ENCODE measurements around the gene TESK1.
"Not testable (repeated sequence)": the region's sequence is repeated elsewhere in the genome, so short reads cannot be mapped to it uniquely, and the experiment has no call there.

Gene TESK1

GRCh38 chr9:35583521-35583920 lies 21.5 kb upstream of the TESK1 start:
- not testable (repeated sequence) for DNase-seq

DNA sequence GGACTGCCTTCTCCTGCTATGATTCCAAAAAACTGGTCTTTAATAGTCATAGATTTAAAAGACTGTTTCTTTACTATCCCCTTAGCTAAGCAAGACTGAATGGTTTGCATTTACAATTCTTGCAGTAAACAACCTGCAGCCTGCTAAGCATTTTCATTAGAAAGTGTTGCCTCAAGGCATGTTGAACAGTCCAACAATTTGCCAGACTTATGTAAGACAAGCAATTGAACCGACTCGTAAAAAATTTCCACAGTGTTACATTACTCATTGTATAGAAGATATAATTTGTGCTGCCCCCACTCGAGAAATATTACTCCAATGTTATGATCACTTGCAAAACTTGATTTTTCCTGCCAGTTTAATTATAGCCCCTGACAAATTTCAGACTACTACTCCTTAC lies 20.4 kb upstream of the TESK1 start:
- DNase-seq: peak in 1 of 3 experiments; percentile 1

- not testable (repeated sequence) for DNase-seq
These were observed 16.6 kb upstream of the TESK1 start for GRCh38 chr9:35588506-35588905.

- DNase-seq: no peak
These were observed 11.5 kb upstream of the TESK1 start for GRCh38 chr9:35593581-35593980.

DNA sequence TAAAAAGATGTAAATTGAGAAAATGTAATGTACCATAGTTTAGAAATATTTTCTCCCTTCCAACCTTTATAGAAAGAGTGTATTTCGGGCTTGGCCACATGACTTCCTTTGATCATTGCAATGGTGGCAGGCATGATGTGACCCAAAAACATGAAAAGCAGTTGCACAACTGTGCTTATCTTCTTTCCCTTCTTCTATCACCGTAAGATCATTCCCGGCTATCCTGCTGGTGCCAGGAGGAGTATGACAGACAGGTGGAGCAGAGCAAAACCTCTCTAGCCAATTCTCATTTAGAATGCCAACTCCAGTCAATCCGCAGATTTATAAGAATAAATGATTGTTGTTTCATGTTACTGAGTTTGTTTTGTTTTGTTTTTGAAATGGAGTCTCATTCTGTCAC lies 10.6 kb upstream of the TESK1 start:
- DNase-seq: no peak

- DNase-seq: not testable (repeated sequence)
These were observed 8.2 kb upstream of the TESK1 start for GRCh38 chr9:35596907-35597306.

DNA sequence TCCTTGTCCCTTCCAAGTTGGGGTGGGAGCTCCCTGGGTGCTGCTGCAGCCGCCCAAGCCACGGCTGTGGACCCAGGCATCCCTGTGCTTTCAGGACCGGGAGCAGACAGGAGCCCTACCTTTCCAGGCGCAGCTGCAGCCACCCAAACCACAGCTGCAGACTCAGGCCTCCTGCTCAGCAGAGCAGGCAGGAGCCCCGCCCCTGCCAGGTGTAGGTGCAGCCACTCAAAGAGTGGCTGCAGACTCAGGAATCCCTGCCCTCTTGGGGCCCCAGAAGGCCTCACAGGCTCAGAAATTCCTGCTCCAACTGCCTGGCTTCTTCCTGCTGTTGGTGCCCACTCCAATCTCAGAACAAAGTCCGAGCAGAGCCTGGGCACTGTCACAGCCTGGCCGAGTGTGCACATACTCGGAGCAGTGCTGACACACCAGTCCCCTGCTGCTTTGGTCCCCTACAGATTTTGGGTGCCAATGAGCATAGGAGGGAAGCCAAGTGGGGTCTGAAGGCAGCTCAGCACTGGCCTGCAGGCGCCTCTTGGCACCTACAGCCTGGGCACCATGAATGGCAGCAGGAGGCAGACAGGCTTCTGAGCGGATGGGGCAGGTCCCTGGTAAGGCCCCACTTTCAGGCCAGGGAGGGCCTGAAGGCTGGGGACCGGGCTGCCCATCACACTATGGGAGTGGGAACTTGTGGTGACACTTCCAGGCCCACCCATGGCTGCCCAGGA lies 6.0 kb upstream of the TESK1 start:
- DNase-seq: no peak

GRCh38 chr9:35599763-35600604 lies 5.1 kb upstream of the TESK1 start:
- no peak for DNase-seq

DNA sequence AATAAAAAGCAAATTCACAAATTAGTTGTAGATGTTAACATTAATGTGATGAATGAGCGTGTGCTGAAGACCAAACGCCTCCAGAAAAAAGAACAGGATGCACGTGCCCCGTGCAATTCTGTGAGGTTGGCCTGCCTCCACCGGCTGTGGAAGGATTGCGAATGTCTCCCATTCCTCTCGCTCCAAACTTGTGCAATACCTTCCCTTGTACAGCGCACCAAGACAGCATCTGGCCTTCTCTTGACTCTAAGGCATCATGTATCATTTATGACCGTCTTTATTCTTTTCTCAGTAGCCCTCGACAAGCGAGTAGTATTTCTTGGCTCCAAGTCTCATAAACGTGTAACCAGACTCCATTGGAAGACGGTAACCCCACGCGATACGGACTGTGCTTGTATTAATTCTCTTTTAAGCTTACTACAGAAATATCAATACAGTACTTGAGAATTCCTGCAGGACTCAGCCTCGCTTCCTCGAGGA lies 1.5 kb upstream of the TESK1 start:
- DNase-seq: peak in 1 of 3 experiments; percentile 43

GRCh38 chr9:35603986-35604577 lies 980 bp upstream of the TESK1 start:
- DNase-seq: peak; percentile 95 to 99 (median 97)

DNA sequence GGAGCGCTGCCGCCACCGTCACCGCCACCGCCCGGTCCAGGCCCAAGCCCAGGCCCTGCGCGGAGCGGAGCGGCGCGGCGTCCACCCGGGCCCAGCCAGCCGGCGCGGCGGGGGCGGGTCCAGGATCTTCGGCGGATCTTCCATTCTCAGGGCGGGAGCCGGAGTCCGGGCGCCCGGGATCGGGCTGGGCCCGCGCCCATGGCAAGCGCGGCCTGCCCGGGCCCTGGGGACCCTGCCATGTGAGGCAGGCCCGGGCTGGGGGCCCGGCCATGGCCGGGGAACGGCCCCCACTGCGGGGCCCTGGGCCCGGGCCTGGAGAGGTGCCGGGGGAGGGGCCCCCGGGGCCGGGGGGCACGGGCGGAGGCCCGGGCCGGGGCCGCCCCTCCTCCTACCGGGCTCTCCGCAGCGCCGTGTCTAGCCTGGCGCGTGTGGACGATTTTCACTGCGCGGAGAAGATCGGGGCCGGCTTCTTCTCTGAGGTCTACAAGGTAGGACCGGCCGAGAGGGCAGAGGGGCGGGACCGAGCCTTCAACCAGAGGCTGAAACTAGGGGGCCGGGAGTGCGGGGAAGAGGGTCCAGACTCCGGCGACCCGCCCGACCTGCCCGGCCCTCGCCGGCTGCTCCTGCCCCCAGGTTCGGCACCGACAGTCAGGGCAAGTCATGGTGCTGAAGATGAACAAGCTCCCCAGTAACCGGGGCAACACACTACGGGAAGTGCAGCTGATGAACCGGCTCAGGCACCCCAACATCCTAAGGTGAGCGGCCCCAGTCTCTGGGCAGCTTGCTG lies 482 bp downstream of the TESK1 start:
- DNase-seq: peak in 2 of 3 experiments; percentile 28 to 56

DNA sequence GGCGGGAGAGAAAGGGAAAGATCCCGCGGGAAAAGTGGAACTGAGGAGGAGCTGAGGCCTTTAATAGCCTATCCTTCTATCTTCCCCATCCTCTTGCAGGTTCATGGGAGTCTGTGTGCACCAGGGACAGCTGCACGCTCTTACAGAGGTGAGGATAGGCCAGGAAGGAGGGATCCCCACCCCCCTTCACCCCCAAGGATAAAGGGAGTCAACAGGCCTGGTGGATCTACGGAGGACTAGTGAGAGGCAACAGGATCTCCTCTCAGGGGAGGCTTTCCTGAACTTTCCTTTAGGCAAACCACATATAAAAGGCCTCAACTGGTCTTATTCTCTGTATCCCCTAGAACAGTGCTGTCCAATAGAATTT lies 1.1 kb downstream of the TESK1 start:
- DNase-seq: peak in 2 of 3 experiments; percentile 18 to 56

DNA sequence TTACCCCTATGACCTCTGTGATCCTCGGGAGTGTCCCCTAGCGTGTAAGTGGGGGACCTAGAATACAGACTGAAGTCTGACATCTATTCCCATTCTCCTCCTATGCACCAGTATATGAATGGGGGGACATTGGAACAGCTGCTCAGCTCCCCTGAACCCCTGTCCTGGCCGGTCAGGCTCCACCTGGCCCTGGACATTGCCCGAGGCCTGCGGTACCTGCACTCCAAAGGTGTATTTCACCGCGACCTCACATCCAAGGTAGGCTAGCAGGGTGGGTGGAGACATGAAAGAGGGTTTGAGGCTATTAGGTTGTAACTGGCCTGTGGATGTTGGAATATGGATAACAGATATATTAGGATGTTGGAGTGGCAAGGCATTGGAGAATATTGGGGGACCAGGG lies 1.7 kb downstream of the TESK1 start:
- no peak for DNase-seq

DNA sequence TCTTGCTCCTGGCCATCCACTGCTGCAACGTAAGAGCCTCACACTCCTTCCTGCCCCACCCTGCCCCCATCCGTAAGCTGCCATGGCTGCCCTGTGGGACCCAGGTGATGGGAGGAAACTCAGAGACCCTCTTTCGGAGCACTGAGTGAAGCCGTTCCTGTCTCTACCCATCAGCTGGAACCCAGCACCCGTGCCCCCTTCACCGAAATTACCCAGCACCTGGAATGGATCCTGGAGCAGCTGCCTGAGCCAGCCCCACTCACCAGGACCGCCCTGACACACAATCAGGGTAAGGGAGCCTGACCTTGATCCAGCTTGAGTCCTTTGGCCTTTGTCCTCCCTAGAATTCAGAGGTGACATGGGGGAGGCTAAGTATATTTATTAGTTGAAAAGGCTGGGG lies 3.2 kb downstream of the TESK1 start:
- no peak for DNase-seq

DNA sequence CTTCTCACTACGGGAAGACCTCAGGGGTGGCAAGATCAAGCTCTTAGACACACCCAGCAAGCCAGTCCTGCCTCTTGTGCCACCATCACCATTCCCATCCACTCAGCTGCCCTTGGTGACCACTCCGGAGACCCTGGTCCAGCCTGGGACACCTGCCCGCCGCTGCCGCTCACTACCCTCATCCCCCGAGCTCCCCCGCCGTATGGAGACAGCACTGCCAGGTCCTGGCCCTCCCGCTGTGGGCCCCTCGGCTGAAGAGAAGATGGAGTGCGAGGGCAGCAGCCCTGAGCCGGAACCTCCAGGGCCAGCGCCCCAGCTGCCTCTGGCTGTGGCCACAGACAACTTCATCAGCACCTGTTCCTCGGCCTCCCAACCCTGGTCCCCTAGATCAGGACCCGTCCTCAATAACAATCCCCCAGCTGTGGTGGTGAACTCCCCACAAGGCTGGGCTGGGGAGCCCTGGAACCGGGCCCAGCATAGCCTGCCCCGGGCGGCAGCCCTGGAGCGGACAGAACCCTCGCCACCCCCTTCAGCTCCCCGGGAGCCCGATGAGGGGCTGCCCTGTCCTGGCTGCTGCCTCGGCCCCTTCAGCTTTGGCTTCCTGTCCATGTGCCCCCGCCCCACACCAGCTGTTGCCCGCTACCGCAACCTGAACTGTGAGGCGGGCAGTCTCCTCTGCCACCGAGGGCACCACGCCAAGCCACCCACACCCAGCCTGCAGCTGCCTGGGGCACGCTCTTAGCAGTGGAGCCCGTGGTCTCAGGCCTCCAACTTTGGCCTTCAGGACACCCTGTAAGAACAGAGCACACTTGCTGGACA lies 4.1 kb downstream of the TESK1 start:
- DNase-seq: no peak

DNA sequence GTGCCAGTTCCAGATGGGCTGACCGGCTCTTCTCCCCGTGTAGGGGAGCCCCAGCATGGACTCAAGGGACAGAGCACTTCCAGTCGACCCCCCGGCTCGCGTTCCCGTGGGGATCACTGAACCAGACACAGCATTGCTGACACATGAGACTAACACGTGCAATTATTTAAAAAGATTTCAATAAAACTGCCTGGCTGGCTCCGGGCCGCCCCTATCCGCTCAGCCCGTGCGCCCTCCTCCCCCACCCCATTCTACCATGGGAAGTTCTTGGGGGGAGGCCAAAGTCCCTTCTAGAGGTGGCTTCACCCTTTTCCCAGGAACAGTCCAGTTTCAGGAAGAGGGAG lies 4.7 kb downstream of the TESK1 start:
- DNase-seq: no peak

- DNase-seq: peak in 2 of 3 experiments; percentile 7 to 21
These were observed 6.3 kb downstream of the TESK1 start for GRCh38 chr9:35611230-35611797.

DNA sequence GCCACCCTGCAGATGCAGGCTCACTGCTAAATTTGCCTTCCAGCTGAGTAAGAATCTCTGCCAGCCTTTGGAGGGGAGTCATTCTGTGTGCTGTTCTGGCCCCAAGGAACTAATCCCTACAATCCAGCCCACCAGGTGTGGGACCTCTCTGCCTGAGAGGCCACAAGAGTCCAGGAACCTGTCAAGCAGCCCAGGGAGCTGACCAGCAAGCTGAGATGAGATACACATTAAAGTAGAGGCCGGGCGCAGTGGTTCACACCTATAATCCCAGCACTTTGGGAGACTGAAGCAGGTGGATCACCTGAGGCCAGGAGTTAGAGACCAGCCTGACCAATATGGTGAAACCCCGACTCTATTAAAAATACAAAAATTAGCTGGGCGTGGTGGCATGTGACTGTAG lies 7.0 kb downstream of the TESK1 start:
- DNase-seq: not testable (repeated sequence)

GRCh38 chr9:35612843-35613242 lies 7.8 kb downstream of the TESK1 start:
- no peak for DNase-seq

DNA sequence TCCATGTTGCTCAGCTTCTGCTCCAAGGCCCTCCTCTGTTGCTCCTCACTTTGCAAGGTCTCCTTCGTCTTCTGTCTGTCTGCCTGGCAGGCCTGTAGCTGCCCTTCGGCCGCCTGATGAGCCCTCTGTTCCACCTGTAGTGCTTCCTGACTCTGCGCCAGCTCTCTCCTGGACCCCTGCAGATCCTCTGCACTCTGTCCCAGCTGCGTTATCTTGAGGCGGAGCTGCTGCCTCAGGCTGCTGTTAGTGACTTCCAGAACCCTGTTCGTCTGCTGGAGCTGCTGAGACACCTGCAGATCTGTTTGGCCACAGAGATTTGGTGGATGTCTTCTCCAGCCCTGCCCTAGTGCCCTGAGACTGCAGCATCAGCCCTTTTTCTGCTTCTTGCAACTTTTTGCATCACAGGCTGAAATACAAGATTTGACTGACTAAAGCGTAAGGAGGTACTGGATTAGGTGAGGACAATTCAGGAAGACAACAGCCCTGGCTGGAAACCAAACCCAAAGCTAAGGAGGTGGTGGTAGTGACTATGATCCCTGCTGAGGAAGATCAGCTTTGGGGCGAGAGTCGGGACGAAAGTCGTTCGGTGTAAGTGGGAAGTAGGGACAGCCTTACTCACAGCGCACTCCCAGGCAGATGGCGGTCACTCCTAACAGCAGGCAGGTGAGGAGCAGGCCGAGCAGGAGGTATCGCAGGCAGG lies 11.1 kb downstream of the TESK1 start:
- DNase-seq: peak in 1 of 3 experiments; percentile 28
